IMR-90 (cell line): ENCODE measurements around the gene AFAP1L2. TPM values are rescaled to one million over a fixed set of nuclear protein-coding genes. Genes with fewer than 3 reads are reported as not detected.
A peak's percentile ranks its signal among the peaks of the same experiment; 100 is the strongest.

Experiments
- ATAC-seq: fragments of 200-7000 bp; cut with Tn5 transposase; 2 replicates; pipeline ENCODE4 v1.9.1; 2020; ENCODE audit warnings: low read depth, mild to moderate bottlenecking, moderate library complexity
- BruUV-seq: library from RNA; stranded (reverse); fragments of 400-500 nt; replicated peaks from 2 replicates; lab custom pipeline; 2021; lab: Mats Ljungman, UMichigan
- CTCF ChIA-PET: fragments of 300-600 bp; formaldehyde crosslinking; extraction: SDS; loops from one replicate; lab custom pipeline; 2021; ENCODE audit warnings: antibody characterized with exemption; lab: Yijun Ruan, JAX
- POLR2A ChIA-PET: fragments of 300-600 bp; sonication (Branson Sonifier 250); formaldehyde crosslinking; loops from one replicate; lab custom pipeline; 2022; ENCODE audit warnings: antibody characterized with exemption; ENCODE audit not compliant: unreplicated experiment; lab: Charles Lee
- DNase-seq: peaks from one replicate; pipeline ENCODE4 v3.0.0; 2013
- H2AFZ ChIP-seq: replicated peaks from 2 replicates; pipeline ENCODE3; 2013; ENCODE audit warnings: low read length, mild to moderate bottlenecking; ENCODE audit not compliant: poor library complexity
- H2AK5ac ChIP-seq: 2 replicates; pipeline ENCODE4 v1.6.1; 2013; ENCODE audit warnings: low read depth, low read length, inconsistent platforms
- H2AK9ac ChIP-seq: replicated peaks from 2 replicates; pipeline ENCODE3; 2013; ENCODE audit warnings: mild to moderate bottlenecking, low read depth, low read length, moderate library complexity; ENCODE audit not compliant: poor library complexity
- H2BK120ac ChIP-seq: 2 replicates; pipeline ENCODE4 v1.6.1; 2013; ENCODE audit warnings: low read depth, low read length, inconsistent platforms
- H2BK15ac ChIP-seq: 3 replicates; pipeline ENCODE4 v1.6.1; 2013; ENCODE audit warnings: low read depth, low read length, inconsistent platforms
- H2BK20ac ChIP-seq: 2 replicates; pipeline ENCODE4 v1.6.1; 2013; ENCODE audit warnings: low read depth, mild to moderate bottlenecking, inconsistent platforms, low read length, moderate library complexity
- H2BK5ac ChIP-seq: 2 replicates; pipeline ENCODE4 v1.6.1; 2013; ENCODE audit warnings: mild to moderate bottlenecking, low read depth, low read length, inconsistent platforms; ENCODE audit not compliant: poor library complexity, severe bottlenecking
- H3K14ac ChIP-seq: replicated peaks from 2 replicates; pipeline ENCODE4 v1.6.1; 2013; ENCODE audit warnings: low read depth, low read length, inconsistent platforms
- H3K18ac ChIP-seq: 2 replicates; pipeline ENCODE4 v1.6.1; 2013; ENCODE audit warnings: low read depth, low read length, control low read depth
- H3K23ac ChIP-seq: 2 replicates; pipeline ENCODE4 v1.6.1; 2013; ENCODE audit warnings: low read depth, low read length, inconsistent platforms
- H3K27ac ChIP-seq: 2 replicates; pipeline ENCODE4 v1.5.1; 2013; ENCODE audit warnings: mild to moderate bottlenecking, control low read depth, low read length; ENCODE audit not compliant: insufficient read depth
- H3K27me3 ChIP-seq: 2 replicates; pipeline ENCODE4 v1.6.1; 2013; ENCODE audit warnings: low read length; ENCODE audit not compliant: control insufficient read depth, insufficient read depth
- H3K36me3 ChIP-seq: 2 replicates; pipeline ENCODE4 v1.6.1; 2013; ENCODE audit warnings: low read length, mixed read lengths; ENCODE audit not compliant: control insufficient read depth, insufficient read depth
- H3K4ac ChIP-seq: 2 replicates; pipeline ENCODE4 v1.6.1; 2013; ENCODE audit warnings: low read depth, low read length, inconsistent platforms
- H3K4me1 ChIP-seq: 2 replicates; pipeline ENCODE4 v1.6.1; 2013; ENCODE audit warnings: low read length, mixed read lengths; ENCODE audit not compliant: control insufficient read depth, insufficient read depth
- H3K4me2 ChIP-seq: 2 replicates; pipeline ENCODE4 v1.6.1; 2013; ENCODE audit warnings: low read depth, mild to moderate bottlenecking, control low read depth, low read length, moderate library complexity
- H3K4me3 ChIP-seq: 2 replicates; pipeline ENCODE4 v1.5.1; 2013; ENCODE audit warnings: low read depth, mild to moderate bottlenecking, control low read depth, low read length, moderate library complexity; ENCODE audit not compliant: insufficient read depth
- H3K56ac ChIP-seq: 2 replicates; pipeline ENCODE4 v1.6.1; 2013; ENCODE audit warnings: low read length, inconsistent platforms; ENCODE audit not compliant: insufficient read depth; ENCODE audit errors: extremely low read depth
- H3K79me1 ChIP-seq, 2 experiments: 2 replicates each; pipeline ENCODE4 v1.6.1; 2013; ENCODE audit warnings: low read length in 2 of 2, inconsistent platforms in 1 of 2, low read depth in 1 of 2
- H3K9ac ChIP-seq: 2 replicates; pipeline ENCODE4 v1.6.1; 2013; ENCODE audit warnings: low read depth, low read length, control low read depth
- H3K9me1 ChIP-seq: 2 replicates; pipeline ENCODE4 v1.6.1; 2013; ENCODE audit warnings: low read length, inconsistent platforms; ENCODE audit not compliant: insufficient read depth
- H3K9me3 ChIP-seq: 2 replicates; pipeline ENCODE4 v1.6.1; 2013; ENCODE audit warnings: low read length; ENCODE audit not compliant: control insufficient read depth, insufficient read depth
- H4K20me1 ChIP-seq: 2 replicates; pipeline ENCODE4 v1.6.1; 2013; ENCODE audit warnings: low read length, inconsistent platforms; ENCODE audit not compliant: insufficient read depth
- H4K5ac ChIP-seq: 2 replicates; pipeline ENCODE4 v1.6.1; 2013; ENCODE audit warnings: mild to moderate bottlenecking, low read depth, low read length, control low read depth
- H4K8ac ChIP-seq, 2 experiments: 2 replicates each; pipeline ENCODE4 v1.6.1; 2013; ENCODE audit warnings: low read depth in 2 of 2, low read length in 2 of 2, control low read depth in 1 of 2, inconsistent platforms in 1 of 2
- H4K91ac ChIP-seq: 2 replicates; pipeline ENCODE4 v1.6.1; 2013; ENCODE audit warnings: low read depth, low read length, inconsistent platforms; ENCODE audit not compliant: insufficient read depth
- BHLHE40 ChIP-seq: fragments of 150-350 bp; IDR thresholded peaks from 2 replicates; pipeline ENCODE4 v1.6.1; 2016; ENCODE audit warnings: mild to moderate bottlenecking, low read depth, low read length
- CEBPB ChIP-seq: IDR thresholded peaks from 2 replicates; pipeline ENCODE4 v1.6.1; 2012; ENCODE audit warnings: low read depth, low read length, improper control_type of control experiment
- CHD1 ChIP-seq: IDR thresholded peaks from 2 replicates; pipeline ENCODE4 v1.6.1; 2012; ENCODE audit warnings: low read depth, low read length, improper control_type of control experiment
- FOS ChIP-seq: fragments of 150-350 bp; IDR thresholded peaks from 2 replicates; pipeline ENCODE4 v1.6.1; 2016; ENCODE audit warnings: low read depth, low read length
- MAFK ChIP-seq: IDR thresholded peaks from 2 replicates; pipeline ENCODE4 v1.6.1; 2012; ENCODE audit warnings: low read depth, low read length, improper control_type of control experiment
- MAZ ChIP-seq: IDR thresholded peaks from 2 replicates; pipeline ENCODE4 v1.6.1; 2012; ENCODE audit warnings: low read depth, mild to moderate bottlenecking, low read length, improper control_type of control experiment, moderate library complexity, borderline replicate concordance
- NFE2L2 ChIP-seq: fragments of 150-350 bp; IDR thresholded peaks from 2 replicates; pipeline ENCODE4 v1.6.1; 2016; ENCODE audit warnings: low read depth, mild to moderate bottlenecking, low read length
- POLR2A ChIP-seq: IDR thresholded peaks from 2 replicates; pipeline ENCODE4 v1.6.1; 2012; ENCODE audit warnings: mild to moderate bottlenecking, low read depth, low read length
- RAD21 ChIP-seq: IDR thresholded peaks from 2 replicates; pipeline ENCODE4 v1.6.1; 2012; ENCODE audit warnings: low read length, improper control_type of control experiment
- RCOR1 ChIP-seq: IDR thresholded peaks from 2 replicates; pipeline ENCODE4 v1.6.1; 2012; ENCODE audit warnings: mild to moderate bottlenecking, low read length, improper control_type of control experiment; ENCODE audit not compliant: insufficient replicate concordance
- RFX5 ChIP-seq: IDR thresholded peaks from 2 replicates; pipeline ENCODE4 v1.8.0; 2012; ENCODE audit warnings: low read depth, mild to moderate bottlenecking, low read length, moderate library complexity
- SMC3 ChIP-seq: fragments of 150-350 bp; IDR thresholded peaks from 2 replicates; pipeline ENCODE4 v1.6.1; 2016; ENCODE audit warnings: low read depth, mild to moderate bottlenecking, antibody characterized with exemption, low read length, moderate library complexity
- WGBS, 2 experiments: methylation state at CpG; one replicate each; pipeline versions ENCODE4 v1.1.5 to v1.1.7; 2013; ENCODE audit warnings: missing lambda C conversion rate in 2 of 2; ENCODE audit not compliant: insufficient read length in 1 of 2; ENCODE audit errors: extremely low coverage in 2 of 2; 5-methylcytosine and 5-hydroxymethylcytosine counted together
- dilution Hi-C: fragments of 300-500 bp; cut with HindIII; formaldehyde crosslinking; loops from one replicate; pipeline ENCODE4 v1.14.3; 2018; ENCODE audit warnings: low sequenced_read_pairs; ENCODE audit not compliant: unreplicated experiment
- in situ Hi-C: fragments of 300-500 bp; cut with MboI; formaldehyde crosslinking; loops from 3 replicates; pipeline ENCODE4 v1.14.3; 2019; ENCODE audit warnings: low sequenced_read_pairs, inconsistent platforms, mixed read lengths
- intact Hi-C: fragments of 100-400 bp; cut with micrococcal nuclease; formaldehyde crosslinking; loops from 2 replicates; pipeline ENCODE4 v1.10.0; 2022
- polyA plus RNA-seq, 3 experiments: library from polyadenylated mRNA; depleted of rRNA; stranded (reverse); fragments of >200 nt; gene quantifications; 2 replicates each; pipeline ENCODE4 v1.2.3, GENCODE V29; 2012; ENCODE audit warnings: low replicate concordance in 1 of 3
- total RNA-seq: library from RNA; depleted of rRNA; stranded (reverse); fragments of >200 nt; gene quantifications from 2 replicates; pipeline ENCODE4 v1.2.3, GENCODE V29; 2012
- TF ChIP-seq, protein P1 (sequence below): fragments of 150-350 bp; IDR thresholded peaks from 2 replicates; pipeline ENCODE4 v1.6.1; 2016; ENCODE audit warnings: low read depth, mild to moderate bottlenecking, low read length, moderate library complexity, borderline replicate concordance
- TF ChIP-seq, protein P2 (sequence below): conservative IDR thresholded peaks from 2 replicates; pipeline ENCODE4 v1.5.1; 2012; ENCODE audit warnings: mild to moderate bottlenecking, low read depth, low read length, improper control_type of control experiment
- TF ChIP-seq, protein P3 (sequence below): fragments of 150-350 bp; IDR thresholded peaks from 2 replicates; pipeline ENCODE4 v1.6.1; 2017; ENCODE audit warnings: mild to moderate bottlenecking, antibody characterized with exemption, low read length, low read depth

Gene AFAP1L2
- total and polyA plus RNA-seq, 2 of the 4 experiments (the other 2 are of a cell fraction) = under 0.01 to 0.10 TPM

DNA sequence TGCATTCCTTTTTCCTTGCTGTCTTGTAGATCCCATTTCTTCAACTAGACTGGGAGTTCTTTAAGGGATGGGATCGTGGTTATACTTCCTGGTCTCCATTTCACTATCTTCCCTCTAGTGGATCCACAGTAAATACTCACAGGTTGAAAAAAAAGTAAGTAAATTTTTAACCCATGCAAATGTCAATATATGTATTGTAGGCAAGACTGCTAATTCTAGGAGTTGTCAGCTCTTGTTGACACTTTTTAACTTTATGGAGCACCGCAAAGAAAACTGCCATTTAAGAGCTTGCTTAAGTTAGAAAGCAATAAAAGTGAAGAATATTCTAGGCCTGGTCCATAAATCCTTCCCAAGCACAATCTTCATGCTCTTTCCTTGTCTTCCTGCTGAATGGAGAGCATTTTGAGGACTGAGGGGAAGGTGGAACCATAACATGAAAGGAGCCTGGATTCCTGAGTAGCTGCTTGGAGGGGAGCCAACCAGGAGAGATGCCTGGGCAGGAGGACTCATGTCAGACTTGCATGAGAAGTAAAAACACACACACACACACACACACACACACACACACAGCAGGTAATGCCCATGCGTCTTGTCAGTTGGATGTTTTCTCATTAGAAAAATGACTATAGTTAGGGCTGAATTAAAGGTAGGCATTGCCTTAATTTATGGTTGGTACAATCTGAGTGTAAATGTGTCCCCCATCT is 133.1 kb downstream of the AFAP1L2 start:
- intact Hi-C loops (no loop called here), in situ Hi-C loops (no loop called here), dilution Hi-C loops (no loop called here)
- peak overlapping the region; percentile 28 for H2BK5ac ChIP-seq
- no CpG with 5 or more reads among the region's 3 CpGs for WGBS, 2 experiments
- H3K27ac ChIP-seq = peak overlapping the region; percentile 19; the same call in 1 of the 2 replicates
- H3K27me3 ChIP-seq = peaks cover 7% of the 10 kb centered on the region
- peak overlapping the region in 1 of 2 experiments; percentile 33; a peak in 1 of 4 replicates for H4K8ac ChIP-seq
- no peak overlapping the region for H3K23ac ChIP-seq
- DNase-seq (no peak), ATAC-seq (peak; percentile 12; the same call in 1 of the 2 replicates)
- no peaks in the 10 kb centered on the region for H3K36me3 ChIP-seq
- H3K4ac ChIP-seq = peak overlapping the region; percentile 41
- no peak overlapping the region for H3K4me3 ChIP-seq
- H2BK120ac ChIP-seq = peak overlapping the region; percentile 50
- peaks cover 12% of the 10 kb centered on the region for H3K9me1 ChIP-seq
- BruUV-seq = no TSS peak
- no peak overlapping the region for H4K5ac ChIP-seq
- CTCF ChIA-PET = interaction anchor here (0.7 kb wide), 1 partner anchor 33 kb away, joined by 3 read pairs; no protein-coding TSS in a partner anchor
- no peak overlapping the region for H4K91ac ChIP-seq
- H2AK9ac ChIP-seq = no peak overlapping the region
- peaks cover 8% of the 10 kb centered on the region for H3K4me1 ChIP-seq
- H2BK15ac ChIP-seq = peak overlapping the region; percentile 32; the same call in 1 of the 3 replicates
- peak overlapping the region; percentile 2 for H2BK20ac ChIP-seq
- H3K56ac ChIP-seq = no peak overlapping the region
- no peak overlapping the region for H2AFZ ChIP-seq
- H3K4me2 ChIP-seq = no peak overlapping the region
- H3K9ac ChIP-seq = no peak overlapping the region
- no peak overlapping the region for H3K14ac ChIP-seq
- peaks cover 7% of the 10 kb centered on the region; the same call in 1 of the 2 replicates for H4K20me1 ChIP-seq
- no peaks in the 10 kb centered on the region for H3K79me1 ChIP-seq
- POLR2A ChIA-PET = no interaction called here
- H2AK5ac ChIP-seq = peak overlapping the region; percentile 22; the same call in 1 of the 2 replicates
- no peaks in the 10 kb centered on the region for H3K9me3 ChIP-seq
- peak overlapping the region; percentile 26; the same call in 1 of the 2 replicates for H3K18ac ChIP-seq
- TF ChIP-seq FOS (no peak), SMC3 (no peak), RAD21 (no peak), NFE2L2 (no peak), BHLHE40 (no peak), CEBPB (no peak), MAZ (no peak), MAFK (no peak), RFX5 (no peak), POLR2A (no peak), CHD1 (no peak), RCOR1 (no peak)
- TF ChIP-seq, protein P1, sequence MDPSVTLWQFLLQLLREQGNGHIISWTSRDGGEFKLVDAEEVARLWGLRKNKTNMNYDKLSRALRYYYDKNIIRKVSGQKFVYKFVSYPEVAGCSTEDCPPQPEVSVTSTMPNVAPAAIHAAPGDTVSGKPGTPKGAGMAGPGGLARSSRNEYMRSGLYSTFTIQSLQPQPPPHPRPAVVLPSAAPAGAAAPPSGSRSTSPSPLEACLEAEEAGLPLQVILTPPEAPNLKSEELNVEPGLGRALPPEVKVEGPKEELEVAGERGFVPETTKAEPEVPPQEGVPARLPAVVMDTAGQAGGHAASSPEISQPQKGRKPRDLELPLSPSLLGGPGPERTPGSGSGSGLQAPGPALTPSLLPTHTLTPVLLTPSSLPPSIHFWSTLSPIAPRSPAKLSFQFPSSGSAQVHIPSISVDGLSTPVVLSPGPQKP = no peak
- TF ChIP-seq, protein P2, sequence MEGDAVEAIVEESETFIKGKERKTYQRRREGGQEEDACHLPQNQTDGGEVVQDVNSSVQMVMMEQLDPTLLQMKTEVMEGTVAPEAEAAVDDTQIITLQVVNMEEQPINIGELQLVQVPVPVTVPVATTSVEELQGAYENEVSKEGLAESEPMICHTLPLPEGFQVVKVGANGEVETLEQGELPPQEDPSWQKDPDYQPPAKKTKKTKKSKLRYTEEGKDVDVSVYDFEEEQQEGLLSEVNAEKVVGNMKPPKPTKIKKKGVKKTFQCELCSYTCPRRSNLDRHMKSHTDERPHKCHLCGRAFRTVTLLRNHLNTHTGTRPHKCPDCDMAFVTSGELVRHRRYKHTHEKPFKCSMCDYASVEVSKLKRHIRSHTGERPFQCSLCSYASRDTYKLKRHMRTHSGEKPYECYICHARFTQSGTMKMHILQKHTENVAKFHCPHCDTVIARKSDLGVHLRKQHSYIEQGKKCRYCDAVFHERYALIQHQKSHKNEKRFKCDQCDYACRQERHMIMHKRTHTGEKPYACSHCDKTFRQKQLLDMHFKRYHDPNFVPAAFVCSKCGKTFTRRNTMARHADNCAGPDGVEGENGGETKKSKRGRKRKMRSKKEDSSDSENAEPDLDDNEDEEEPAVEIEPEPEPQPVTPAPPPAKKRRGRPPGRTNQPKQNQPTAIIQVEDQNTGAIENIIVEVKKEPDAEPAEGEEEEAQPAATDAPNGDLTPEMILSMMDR = no peak
- TF ChIP-seq, protein P3, sequence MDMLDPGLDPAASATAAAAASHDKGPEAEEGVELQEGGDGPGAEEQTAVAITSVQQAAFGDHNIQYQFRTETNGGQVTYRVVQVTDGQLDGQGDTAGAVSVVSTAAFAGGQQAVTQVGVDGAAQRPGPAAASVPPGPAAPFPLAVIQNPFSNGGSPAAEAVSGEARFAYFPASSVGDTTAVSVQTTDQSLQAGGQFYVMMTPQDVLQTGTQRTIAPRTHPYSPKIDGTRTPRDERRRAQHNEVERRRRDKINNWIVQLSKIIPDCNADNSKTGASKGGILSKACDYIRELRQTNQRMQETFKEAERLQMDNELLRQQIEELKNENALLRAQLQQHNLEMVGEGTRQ = no peak
